Stimulated activated CD4-positive, alpha-beta T cell treated with anti-CD3 and anti-CD28 coated beads, Interleukin-1b, Interleukin-23, amount 100 ng/mL, for 4 hours (primary cell): ENCODE data around the gene ABCE1.

Source experiments
- DNase-seq, 2 donors: peaks; one replicate each; pipeline ENCODE4 v3.0.0-alpha.2; 2020; ENCODE audit warnings: low read depth in 2 of 2

Gene ABCE1

DNA sequence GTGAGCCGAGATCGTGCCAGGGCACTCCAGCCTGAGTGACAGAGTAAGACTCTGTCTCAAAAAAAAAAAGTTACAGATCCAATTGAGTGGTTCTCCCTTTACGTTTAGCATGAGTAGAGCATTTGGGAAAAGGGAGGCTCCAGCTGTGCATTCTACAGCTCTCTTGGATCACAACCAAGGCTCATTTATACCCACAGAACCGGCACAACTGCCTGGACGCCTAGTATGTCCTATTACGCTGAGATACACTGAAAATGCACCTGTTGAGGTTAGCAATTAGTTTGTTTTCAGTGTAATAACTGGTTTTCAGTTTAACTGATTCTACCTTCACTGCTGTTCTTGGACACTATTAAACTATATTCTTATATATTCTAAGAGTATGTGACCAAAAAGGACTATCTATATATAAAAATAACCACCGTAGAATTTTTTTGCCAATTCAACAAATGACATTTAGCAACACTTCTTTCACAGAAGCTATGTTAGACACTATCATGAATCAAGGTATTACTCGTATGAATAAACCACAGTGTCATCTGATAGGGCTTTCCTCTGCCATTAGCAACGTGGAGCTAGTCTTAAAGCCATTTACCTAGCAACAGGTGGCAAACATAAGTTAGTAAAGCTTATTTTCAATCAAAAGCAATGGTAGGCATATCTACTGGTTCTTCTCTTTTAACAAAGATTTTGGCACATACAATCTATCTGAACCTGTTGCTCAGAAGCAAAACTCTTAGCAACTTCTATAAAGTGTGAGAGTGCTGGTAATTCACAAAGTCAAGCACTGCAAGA, 78.7 kb downstream of the ABCE1 start:
- DNase-seq = no peak

DNA sequence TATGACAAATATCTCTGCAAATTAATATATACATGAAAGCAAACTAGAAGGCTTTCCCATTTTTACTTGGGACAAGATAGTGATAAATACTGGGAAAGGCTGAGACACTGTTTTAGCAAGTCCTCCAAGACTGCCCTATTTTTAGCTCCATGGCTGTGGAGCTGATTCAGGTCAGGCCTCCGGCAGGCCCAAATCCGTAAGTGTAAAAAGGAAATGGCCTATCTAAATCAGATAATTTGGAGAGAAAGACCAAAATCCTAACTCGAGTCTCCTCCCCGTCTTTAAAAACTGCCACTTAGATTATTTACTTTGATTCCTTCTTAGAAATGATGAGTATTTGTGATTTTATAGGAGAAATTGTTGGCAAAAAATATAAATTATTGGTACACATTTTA, 79.4 kb downstream of the ABCE1 start:
- no peak for DNase-seq

DNA sequence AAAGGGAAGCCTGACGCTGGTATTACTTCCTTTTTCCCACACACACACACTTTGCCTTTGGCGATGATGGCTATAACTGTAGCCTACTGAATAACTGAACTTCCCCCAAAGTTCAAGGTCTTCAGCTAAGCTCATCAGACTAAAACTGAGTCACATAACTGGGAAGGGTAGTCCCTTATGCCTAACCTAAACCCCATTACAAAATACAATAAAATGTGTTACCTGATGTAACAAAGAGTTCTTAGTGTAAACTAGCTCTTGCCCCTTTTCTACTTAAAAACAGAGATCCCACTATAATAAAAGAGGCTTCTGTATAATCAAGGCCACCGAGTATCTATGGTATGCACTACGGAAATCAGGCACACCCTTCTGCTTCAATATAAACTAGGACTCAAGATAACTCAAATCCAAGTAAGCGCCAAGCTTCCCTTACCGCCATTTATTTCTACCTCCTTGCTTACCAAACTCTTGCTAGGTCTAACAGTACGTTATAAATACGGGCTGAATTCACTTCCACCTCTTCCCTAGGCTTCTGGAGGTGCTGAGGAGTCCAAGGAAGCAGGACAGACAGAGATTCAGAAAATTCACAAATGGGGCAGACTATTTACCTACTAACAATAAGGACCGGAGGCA, 79.9 kb downstream of the ABCE1 start:
- DNase-seq = no peak

DNA sequence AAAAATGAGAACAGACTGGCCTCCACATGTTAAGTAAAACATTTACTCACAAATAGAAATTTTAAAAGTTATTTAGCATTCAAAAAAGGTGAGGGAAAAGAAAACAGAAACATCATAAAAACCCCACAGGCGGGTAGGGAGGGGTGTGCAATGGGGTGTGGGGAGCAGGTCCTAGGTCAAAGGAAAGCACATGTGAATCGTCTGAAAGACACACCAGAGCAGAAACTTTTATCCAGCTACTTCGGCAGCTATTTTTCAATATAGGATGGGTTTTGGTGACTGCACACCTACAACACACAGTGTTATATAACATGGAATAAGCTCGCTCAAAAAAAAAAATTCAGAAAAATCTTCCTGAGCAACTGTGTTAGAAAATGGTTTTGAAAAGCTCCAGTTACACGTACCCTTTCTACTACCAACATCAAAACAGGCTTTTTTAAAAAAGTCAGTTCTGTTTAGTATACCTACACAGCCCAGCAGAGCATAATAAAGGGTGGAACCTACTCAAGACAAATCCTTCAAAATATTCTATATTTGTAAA, 80.7 kb downstream of the ABCE1 start:
- DNase-seq = peak in 1 of 2 donors; percentile 14
